ENCODE data around the gene DUSP2. TPM values are rescaled to one million over a fixed set of nuclear protein-coding genes. Genes with fewer than 3 reads are reported as not detected.

DUSP2 gene
- total and polyA plus RNA-seq, 2 donors (not counting 1 experiment from before 2014, with no cell fraction given) = 69.8 to 433 TPM

GRCh38 chr2:96143231-96143847 is 1.9 kb downstream of the DUSP2 start:
- 82% methylated on average over 7 of the region's 10 CpGs for WGBS (ENCODE audit: insufficient coverage)
- DNase-seq = no peak
- Histone ChIP-seq H3K9me3 (ENCODE audit: control extremely low read depth in 1 of 3, control insufficient read depth in 2 of 3, insufficient read depth in 1 of 3, low read length in 2 of 3) (no peaks in the 10 kb centered on the region), H4K20me1 (ENCODE audit: control insufficient read depth, insufficient read depth, low read length, poor library complexity, severe bottlenecking) (peaks cover 17% of the 10 kb centered on the region), H2AFZ (ENCODE audit: insufficient read depth, low read depth, low read length, poor library complexity, severe bottlenecking) (no peak overlapping the region), H3K27ac (ENCODE audit: low read length in 2 of 2) (peak overlapping the region in 1 of 2 donors; percentile 46), H3K36me3 (replicated peaks in 1 of 2; ENCODE audit: control extremely low read depth in 1 of 2, control insufficient read depth in 1 of 2, extremely low read depth in 1 of 2, insufficient read depth in 2 of 2, low read length in 1 of 2) (no peaks in the 10 kb centered on the region), H3K79me2 (ENCODE audit: control insufficient read depth, insufficient read depth, low read length) (peaks cover 2% of the 10 kb centered on the region), H3K4me2 (replicated peaks; ENCODE audit: low read depth, low read length, poor library complexity, severe bottlenecking) (peak overlapping the region; percentile 91), H3K27me3 (replicated peaks in 1 of 4; ENCODE audit: control extremely low read depth in 1 of 4, control insufficient read depth in 3 of 4, insufficient read depth in 4 of 4, low read length in 3 of 4) (no peaks in the 10 kb centered on the region), H3K4me3 (ENCODE audit: control extremely low read depth in 1 of 5, extremely low read depth in 1 of 5, insufficient read depth in 1 of 5, low read depth in 2 of 5, low read length in 4 of 5) (peak overlapping the region in 2 of 5 experiments; percentile 59 to 68), H3K9ac (ENCODE audit: low read length) (no peak overlapping the region), H3K4me1 (ENCODE audit: control insufficient read depth in 2 of 2, insufficient read depth in 2 of 2, low read length in 2 of 2) (peaks cover 46 to 62% of the 10 kb centered on the region in 2 donors)
- Mint-ChIP-seq H3K4me1 (peaks cover 65% of the 10 kb centered on the region), H3K27me3 (no peaks in the 10 kb centered on the region), H3K9me3 (ENCODE audit: insufficient read depth) (no peaks in the 10 kb centered on the region), H3K4me3 (peak overlapping the region; percentile 92), H3K27ac (peak overlapping the region; percentile 91)
- POLR2A ChIA-PET = interaction anchor here (0.6 to 7.9 kb wide), 6 partner anchors 15 to 392 kb away, joined by 3 to 47 read pairs (median 4); partner anchors contain the start of genes ADRA2B and STARD7
- ATAC-seq (ENCODE audit: low read depth) = no peak
- no peak for TF ChIP-seq EZH2 (IDR thresholded peaks at IDR 0.05; ENCODE audit: borderline replicate concordance, insufficient read depth, low read depth, low read length, poor library complexity, severe bottlenecking)
- TF ChIP-seq CTCF (IDR thresholded peaks at IDR 0.05) = no peak
- CTCF ChIA-PET = interaction anchor here (0.6 to 23.6 kb wide), 10 partner anchors 9 to 151 kb away, joined by 3 to 1065 read pairs (median 6); no protein-coding TSS in a partner anchor
- intact Hi-C loops (cut with micrococcal nuclease) = no loop called here

All from B cell (primary cell).